Neural cell (in vitro differentiated cells): ENCODE results near the gene ESR1.

Experiments used
- CTCF ChIP-seq: fragments of 450-650 bp; IDR thresholded peaks from 2 replicates; pipeline ENCODE4 v1.5.1; 2014; ENCODE audit warnings: antibody characterized with exemption, mild to moderate bottlenecking, moderate library complexity; ENCODE audit not compliant: poor library complexity, severe bottlenecking
- EP300 ChIP-seq: fragments of 450-650 bp; conservative IDR thresholded peaks from 2 replicates; pipeline ENCODE4 v1.6.1; 2014; ENCODE audit warnings: antibody characterized with exemption, mild to moderate bottlenecking, moderate library complexity; ENCODE audit not compliant: poor library complexity, severe bottlenecking
- EZH2 ChIP-seq: fragments of 200-600, 300-800 bp; shearing (Covaris generic), sonication (generic); IDR thresholded peaks from 2 replicates; pipeline ENCODE4 v1.6.1; 2014; ENCODE audit warnings: antibody characterized with exemption, low read length, borderline replicate concordance, mild to moderate bottlenecking; ENCODE audit not compliant: insufficient read depth, poor library complexity, severe bottlenecking
- MXI1 ChIP-seq: fragments of 450-650 bp; conservative IDR thresholded peaks from 2 replicates; pipeline ENCODE4 v1.6.1; 2014; ENCODE audit warnings: antibody characterized with exemption, mild to moderate bottlenecking; ENCODE audit not compliant: poor library complexity, severe bottlenecking
- POLR2AphosphoS5 ChIP-seq: IDR thresholded peaks from 2 replicates; pipeline ENCODE4 v1.6.1; 2012
- RAD21 ChIP-seq: fragments of 450-650 bp; conservative IDR thresholded peaks from 2 replicates; pipeline ENCODE4 v1.6.1; 2014; ENCODE audit warnings: antibody characterized with exemption, mild to moderate bottlenecking, moderate library complexity
- REST ChIP-seq: IDR thresholded peaks from 2 replicates; pipeline ENCODE4 v1.6.1; 2012; ENCODE audit warnings: borderline replicate concordance
- SMC3 ChIP-seq: fragments of 450-650 bp; conservative IDR thresholded peaks from 2 replicates; pipeline ENCODE4 v1.6.1; 2014; ENCODE audit warnings: antibody characterized with exemption, mild to moderate bottlenecking, moderate library complexity; ENCODE audit not compliant: poor library complexity

GRCh38 chr6:151842816-151843215 lies 35.3 kb downstream of the ESR1 start:
- TF ChIP-seq CTCF (no peak), EZH2 (no peak), EP300 (no peak), REST (no peak), RAD21 (no peak), POLR2AphosphoS5 (no peak), SMC3 (no peak), MXI1 (no peak)
